Activated CD4-positive, alpha-beta T cell treated with anti-CD3 and anti-CD28 coated beads, Interleukin-2, amount 50 U/mL, for 16 hours (primary cell): ENCODE results near the gene ZNF260.
"Not testable (repeated sequence)": the region's sequence is repeated elsewhere in the genome, so short reads cannot be mapped to it uniquely, and the experiment has no call there.

Experiments
- DNase-seq: peaks from one replicate; pipeline ENCODE4 v3.0.0-alpha.2; 2020

Gene ZNF260

DNA sequence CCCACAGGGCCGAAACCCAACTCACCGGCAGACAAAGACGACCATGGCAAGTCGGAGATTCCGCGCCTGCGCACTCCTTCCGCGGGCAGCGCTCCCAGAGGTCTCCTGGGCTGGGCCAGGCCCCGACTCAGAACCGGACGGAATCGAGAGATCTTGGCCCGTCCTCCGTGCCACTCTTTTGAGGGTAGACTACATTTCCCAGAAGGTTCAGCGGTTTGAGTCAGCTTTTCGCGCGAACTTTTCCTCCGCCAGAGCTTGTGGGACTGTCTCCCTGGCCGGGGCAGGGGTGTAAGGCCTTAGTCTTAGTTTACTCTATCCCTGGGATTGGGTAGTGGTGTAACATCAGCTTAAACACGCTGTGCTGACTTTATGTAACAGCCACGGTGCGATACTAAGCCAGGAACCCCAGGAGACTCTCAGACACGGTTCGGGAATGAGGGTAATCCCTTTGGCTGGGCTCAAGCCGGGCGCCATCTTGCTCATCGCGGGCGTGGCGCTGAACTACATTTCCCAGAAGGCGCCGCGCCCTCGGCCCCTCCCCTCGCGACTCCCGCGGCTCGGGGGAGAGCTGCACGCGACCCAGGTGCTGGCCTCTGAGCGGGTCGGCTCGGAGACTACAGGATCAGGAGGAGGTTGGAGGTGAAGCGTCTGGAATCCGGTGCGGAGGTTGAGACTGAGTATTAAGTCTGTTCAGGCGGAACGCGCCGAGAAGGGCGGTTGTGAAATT is at the start of gene ZNF260:
Gene ZNF260 (minus strand): TSS at position 78 of the 727 bp plus-strand sequence. CDS start 13,033 bp downstream, outside the sequence.
- peak; percentile 95 for DNase-seq

DNA sequence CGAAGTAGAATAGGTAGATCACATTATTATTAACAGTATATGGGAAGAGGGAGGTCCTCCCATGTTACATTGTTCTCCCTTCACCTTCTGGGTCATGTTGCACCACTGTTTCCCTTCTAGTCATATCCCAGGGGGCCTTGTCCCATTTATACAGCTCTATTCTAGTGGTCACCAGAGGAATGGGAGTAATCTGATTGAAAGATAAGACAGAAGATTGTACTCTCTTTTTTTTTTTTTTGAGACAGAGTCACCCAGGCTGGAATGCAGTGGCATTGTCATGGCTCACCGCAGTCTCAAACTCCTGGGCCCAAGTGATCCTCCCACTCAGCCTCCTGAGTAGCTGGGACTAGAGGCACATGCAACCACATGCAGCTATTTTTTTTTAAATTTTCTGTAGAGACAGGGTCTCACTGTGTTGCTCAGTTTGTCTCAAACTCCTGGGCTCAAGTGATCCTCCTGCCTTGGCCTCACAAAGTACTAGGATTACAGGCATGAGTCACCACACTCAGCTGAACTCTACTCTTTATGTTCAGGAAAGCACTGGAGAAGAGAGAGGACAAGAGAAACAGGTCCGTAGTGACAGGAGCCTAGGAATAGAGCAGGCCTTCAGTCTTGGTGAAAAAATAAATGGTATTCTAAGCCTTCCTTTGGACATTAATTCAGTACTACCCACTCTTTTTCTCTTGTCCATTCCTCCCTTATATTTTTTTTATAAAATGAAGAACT is 49.4 kb upstream of the ZNF260 start:
- no peak for DNase-seq

GRCh38 chr19:36574741-36575140 is 46.7 kb upstream of the ZNF260 start:
- no peak for DNase-seq

DNA sequence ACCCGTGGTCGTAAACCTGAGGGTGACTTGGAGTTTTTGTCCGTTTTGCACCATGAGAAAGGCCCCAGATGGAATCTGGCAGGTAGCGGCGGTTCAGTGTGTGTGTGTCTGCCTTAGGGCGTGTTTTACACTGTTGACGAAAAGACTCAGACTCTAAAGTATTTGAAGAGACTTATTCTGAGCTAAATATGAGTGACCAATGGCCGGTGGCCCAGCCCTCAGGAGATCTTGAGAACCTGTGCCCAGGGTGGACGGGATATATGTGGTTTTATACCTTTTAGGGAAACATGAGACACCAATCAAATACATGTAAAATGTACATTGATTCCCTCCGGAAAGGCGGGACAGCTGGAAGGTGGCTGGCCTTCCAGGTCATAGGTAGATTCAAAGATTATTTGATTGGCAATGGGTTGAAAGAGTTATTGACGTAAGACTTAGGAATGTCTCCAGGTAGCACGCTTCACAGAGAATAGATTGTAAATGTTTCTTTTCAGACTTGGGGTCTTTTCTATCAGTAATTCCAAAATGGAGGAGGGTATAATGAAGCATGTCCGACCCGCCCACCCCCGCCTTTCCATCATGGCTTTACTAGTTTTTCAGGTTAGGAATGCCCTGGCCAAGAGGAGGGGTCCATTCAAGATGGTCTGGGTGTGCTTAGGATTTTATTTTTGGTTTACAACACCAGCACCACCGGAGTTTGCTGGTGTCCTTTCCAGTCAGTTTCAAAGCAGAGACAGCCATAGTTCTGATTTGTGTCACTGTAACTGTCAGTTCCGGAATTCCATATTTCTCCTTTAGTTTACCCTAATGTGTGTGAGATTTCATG is 46.0 kb upstream of the ZNF260 start:
- DNase-seq: no peak

DNA sequence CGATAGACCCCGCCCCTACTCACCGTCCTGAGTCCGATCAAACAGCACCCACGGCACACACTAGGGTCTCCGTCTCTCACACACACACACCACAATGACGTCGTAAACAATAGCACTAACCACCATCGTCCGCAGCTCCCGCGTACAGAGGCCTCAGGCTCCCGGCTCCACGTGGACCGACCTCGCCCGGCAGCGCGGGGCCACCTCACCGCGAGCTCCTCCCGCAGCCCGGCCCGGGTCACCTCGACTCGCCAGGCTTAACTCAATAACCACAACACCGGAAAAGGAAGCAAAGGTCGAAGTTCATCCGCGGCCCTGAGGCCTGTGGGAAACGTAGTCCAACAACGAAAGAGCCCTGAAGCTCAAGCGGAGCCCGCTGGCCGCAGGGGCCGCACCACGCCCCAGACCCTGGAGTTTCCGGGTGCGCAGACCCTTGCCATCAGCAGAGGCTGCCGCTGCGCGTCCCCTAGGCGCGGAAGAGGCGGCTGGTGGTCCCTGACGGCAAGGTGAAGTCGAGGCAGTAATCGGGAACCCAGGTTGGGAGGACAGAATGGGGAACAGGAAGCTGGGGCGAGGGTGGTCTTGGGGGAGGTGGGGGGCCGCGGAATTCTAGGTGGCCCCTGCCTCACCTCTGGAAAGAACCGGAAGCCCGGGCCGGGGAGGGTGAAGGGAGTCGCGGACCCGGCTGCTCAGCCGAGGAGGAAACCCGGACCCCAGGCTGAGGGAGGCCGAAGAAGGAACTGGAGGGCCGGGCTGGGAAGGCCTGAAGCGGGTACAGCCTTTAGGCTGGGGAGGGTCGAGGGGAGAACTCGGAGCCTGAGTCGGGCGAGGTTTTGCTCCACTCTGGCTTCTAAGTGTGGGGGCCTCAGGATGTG is 45.2 kb upstream of the ZNF260 start, which contains the start of gene ZNF529:
Gene ZNF529 (minus strand): TSS at position 273 of the 875 bp plus-strand sequence. CDS start 946 bp downstream, outside the sequence.
- peak; percentile 90 for DNase-seq

- DNase-seq: no peak
Observed at GRCh38 chr19:36572593-36573019, 44.5 kb upstream of the ZNF260 start.

GRCh38 chr19:36564391-36564790 is 36.3 kb upstream of the ZNF260 start:
- DNase-seq: no peak

DNA sequence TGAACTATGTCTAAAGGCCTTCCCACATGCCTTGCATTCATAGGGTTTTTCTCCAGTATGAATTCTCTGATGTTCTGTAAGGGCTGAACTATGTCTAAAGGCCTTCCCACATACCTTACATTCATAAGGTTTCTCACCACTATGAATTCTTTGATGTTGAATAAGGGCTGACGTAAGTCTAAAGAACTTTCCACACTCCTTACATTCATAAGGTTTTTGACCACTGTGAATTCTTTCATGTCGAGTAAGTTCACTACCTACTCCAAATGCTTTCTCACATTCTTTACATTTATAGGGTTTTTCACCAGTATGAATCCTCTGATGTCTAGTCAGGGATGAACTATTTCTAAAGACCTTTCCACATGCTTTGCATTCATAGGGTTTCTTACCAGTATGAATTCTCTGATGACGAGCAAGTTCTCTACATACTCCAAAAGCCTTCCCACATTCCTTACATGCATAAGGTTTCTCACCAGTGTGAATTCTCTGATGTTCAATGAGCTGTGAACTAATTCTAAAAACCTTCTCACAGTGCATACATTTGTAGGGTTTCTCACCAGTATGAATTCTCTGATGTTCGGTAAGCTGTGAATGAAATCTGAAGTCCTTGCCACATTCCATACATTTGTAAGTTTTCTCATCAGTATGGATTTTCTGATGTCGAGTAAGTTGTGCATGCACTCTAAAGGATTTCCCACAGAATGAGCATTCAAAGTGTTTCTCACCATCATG is 19.1 kb upstream of the ZNF260 start:
- DNase-seq: no peak

GRCh38 chr19:36528921-36529518 is 949 bp upstream of the ZNF260 start:
- peak; percentile 18 for DNase-seq

- DNase-seq: no peak
Observed at GRCh38 chr19:36527873-36528193, 238 bp downstream of the ZNF260 start.

- no peak for DNase-seq
Observed at GRCh38 chr19:36527341-36527740, 730 bp downstream of the ZNF260 start.

- DNase-seq: no peak
Observed at GRCh38 chr19:36526581-36526980, 1.5 kb downstream of the ZNF260 start.

- DNase-seq: no peak
Observed at GRCh38 chr19:36524617-36525016, 3.5 kb downstream of the ZNF260 start.

DNA sequence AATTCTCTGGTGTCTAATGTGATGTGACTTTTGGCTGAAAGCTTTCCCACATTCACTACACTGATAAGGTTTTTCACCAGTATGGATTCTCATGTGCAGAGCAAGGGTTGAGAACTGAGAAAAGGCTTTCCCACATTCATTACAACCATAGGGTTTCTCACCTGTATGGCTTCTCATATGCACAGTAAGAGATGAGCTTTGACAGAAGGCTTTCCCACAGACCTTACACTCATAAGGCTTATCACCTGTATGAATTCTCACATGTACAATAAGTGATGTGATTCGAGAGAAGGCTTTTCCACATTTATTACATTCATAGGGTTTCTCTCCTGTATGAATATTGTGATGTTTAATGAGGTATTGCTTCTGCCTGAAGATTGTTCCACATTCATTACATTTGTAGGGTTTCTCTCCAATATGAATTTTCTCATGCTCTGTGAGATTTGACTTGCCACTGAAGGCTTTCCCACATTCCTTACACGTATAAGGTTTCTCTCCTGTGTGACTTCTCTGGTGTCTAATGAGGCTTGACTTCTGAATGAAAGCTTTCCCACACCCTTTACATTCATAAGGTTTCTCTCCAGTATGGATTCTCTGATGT is 14.0 kb downstream of the ZNF260 start:
- no peak for DNase-seq

DNA sequence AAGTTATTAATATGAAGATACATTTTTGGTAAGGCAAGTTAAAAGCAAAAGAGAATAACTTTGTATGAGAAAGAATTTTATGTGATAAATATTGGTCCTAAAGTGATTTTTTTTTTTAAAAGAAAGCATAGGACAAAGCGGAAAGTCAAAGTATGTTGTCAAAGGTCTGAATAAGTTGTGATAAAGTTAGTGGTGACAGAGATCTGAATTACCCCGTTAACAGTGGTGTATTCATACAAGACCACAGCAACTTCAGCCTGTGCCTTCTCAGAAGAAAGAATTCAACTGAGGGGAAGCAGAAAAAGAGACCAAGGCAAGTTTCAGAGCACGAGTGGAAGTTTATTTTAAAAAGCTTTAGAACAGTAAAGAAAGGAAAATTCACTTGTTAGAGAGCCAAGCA is 19.7 kb downstream of the ZNF260 start:
- DNase-seq: no peak

- DNase-seq: no peak
Observed at GRCh38 chr19:36501973-36502372, 26.1 kb downstream of the ZNF260 start.

DNA sequence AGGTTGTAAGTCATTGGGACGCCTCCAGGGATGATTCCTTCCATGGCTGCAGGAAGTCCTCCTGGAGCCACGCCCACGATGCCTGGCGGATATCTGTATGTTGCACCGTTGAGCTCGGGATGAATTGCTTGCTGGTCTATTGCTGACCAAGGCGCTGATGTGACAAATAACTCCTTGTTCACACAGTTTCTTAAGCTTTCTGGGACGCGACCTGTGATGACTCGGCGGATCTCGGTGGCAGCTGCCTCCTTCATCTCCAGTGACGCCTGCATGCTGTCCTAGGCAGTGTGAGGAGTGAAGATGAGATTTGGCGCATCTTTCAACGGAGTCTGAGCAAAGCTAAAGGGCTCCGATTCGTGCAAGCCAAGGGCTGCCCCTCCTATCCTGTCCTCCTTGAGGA is 31.1 kb downstream of the ZNF260 start:
- no peak for DNase-seq

DNA sequence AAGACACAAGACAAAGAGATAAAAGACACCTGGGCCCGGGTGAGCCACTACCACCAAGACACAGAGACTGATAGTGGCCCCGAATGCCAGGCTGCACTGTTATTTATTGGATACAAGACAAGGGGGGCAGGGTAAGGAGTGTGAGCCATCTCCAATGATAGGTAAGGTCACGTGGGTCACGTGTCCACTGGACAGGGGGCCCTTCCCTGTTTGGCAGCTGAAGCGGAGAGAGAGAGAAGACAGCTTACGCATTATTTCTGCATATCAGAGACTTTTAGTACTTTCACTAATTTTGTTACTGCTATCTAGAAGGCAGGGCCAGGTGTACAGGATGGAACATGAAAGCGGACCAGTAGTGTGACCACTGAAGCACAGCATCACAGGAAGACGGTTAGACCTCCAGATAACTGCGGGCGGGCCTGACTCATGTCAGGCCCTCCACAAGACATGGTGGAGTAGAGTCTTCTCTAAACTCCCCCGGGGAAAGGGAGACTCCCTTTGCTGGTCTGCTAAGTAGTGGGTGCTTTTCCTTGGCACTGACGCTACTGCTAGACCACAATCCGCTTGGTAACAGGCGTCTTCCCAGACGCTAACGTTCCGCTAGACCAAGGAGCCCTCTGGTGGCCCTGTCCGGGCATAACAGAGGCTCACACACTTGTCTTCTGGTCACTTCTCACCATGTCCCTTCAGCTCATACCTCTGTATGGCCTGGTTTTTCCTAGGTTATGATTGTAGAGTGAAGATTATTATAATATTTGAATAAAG is 35.2 kb downstream of the ZNF260 start:
- DNase-seq: peak; percentile 20

DNA sequence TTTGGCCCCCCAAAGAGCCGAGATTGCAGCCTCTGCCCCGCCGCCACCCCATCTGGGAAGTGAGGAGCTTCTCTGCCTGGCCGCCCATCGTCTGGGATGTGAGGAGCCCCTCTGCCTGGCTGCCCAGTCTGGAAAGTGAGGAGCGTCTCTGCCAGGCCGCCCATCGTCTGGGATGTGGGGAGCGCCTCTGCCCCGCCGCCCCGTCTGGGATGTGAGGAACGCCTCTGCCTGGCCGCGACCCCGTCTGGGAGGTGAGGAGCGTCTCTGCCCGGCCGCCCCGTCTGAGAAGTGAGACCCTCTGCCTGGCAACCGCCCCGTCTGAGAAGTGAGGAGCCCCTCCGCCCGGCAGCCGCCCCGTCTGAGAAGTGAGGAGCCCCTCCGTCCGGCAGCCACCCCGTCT is 37.2 kb downstream of the ZNF260 start:
- DNase-seq: not testable (repeated sequence)

DNA sequence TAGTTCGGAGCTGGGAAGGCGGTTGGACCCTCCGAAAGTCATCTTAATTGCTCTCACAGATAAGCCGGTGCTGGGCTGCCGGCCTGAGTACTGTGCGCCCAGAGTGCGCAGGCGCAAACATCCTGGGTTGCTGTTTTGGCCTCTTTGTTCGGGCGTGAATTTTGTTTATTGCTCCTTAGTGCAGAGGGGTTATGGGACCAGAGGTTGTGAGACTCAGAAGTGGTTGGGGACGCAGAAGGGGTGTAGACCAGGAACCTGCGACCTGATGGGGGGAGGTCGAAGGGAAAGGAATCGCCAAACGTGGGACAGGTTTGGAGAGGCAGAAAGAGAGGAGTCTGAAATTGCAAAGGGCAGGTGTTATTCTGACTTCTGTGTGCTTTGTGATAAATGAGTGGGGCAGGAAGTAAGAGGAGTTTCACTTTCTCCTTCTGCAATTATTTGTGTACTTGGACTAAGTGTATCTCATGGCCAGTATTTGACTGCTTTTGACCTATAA is 38.1 kb downstream of the ZNF260 start:
- peak; percentile 37 for DNase-seq
